Upper lobe of left lung (tissue), 4 donors: ENCODE data around the gene RFXANK.

Source experiments
- CTCF ChIP-seq, 6 experiments: fragments of 450-650 bp in 4 of 6; fragments of 200-600 bp in 2 of 6; sonication (generic) in 2 of 6; IDR thresholded peaks; one replicate each; pipeline ENCODE4 v1.5.1; 2016 to 2019; ENCODE audit warnings: antibody characterized with exemption in 6 of 6
- EP300 ChIP-seq, 4 donors: sonication (generic); formaldehyde crosslinking; IDR thresholded peaks; one replicate each; pipeline ENCODE4 v1.5.1; 2017; ENCODE audit warnings: antibody characterized with exemption in 4 of 4, control low read depth in 2 of 4
- POLR2A ChIP-seq, 4 donors: fragments of 450-650 bp; IDR thresholded peaks; one replicate each; pipeline ENCODE4 v1.5.1; 2016 to 2017; ENCODE audit warnings: antibody characterized with exemption in 4 of 4, mild to moderate bottlenecking in 2 of 4
- POLR2AphosphoS5 ChIP-seq, 2 donors: sonication (generic); formaldehyde crosslinking; IDR thresholded peaks; one replicate each; pipeline ENCODE4 v1.5.1; 2017; ENCODE audit warnings: antibody characterized with exemption in 2 of 2

DNA sequence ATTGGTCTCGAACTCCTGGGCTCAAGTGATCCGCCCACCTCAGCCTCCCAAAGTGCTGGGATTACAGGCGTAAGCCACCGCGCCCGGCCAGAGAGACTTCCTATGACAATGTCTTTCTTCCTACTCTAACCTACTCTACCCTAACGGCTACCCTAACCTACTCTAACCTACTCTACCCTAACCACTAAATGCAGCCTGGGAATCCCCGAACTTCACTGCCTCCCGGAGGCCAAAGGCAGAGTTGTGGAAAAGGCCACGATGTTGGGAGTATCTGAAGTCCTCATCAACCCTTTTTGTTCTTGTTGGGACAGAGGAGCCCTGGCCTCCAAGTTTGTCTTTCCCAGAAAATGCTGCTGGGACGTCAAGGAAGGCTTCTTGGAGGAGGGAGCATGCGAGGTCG, 12.1 kb downstream of the RFXANK start:
- TF ChIP-seq CTCF (IDR thresholded peaks at IDR 0.05) = no peak
- no peak for TF ChIP-seq POLR2A (IDR thresholded peaks at IDR 0.05)
- no peak for TF ChIP-seq EP300 (IDR thresholded peaks at IDR 0.05)
- no peak for TF ChIP-seq POLR2AphosphoS5 (IDR thresholded peaks at IDR 0.05)
